ENCODE data around the gene WNT4. TPM values are rescaled to one million over a fixed set of nuclear protein-coding genes. Genes with fewer than 3 reads are reported as not detected.
A peak's percentile ranks its signal among the peaks of the same experiment; 100 is the strongest.
"Not testable (repeated sequence)": the region's sequence is repeated elsewhere in the genome, so short reads cannot be mapped to it uniquely, and the experiment has no call there.

The WNT4 gene
- polyA plus RNA-seq, 1 donor = 5.3 TPM

- DNase-seq (ENCODE audit: low read depth) = no peak
Observed at GRCh38 chr1:22110016-22110415, 32.9 kb downstream of the WNT4 start.

GRCh38 chr1:22108339-22109105 lies 34.4 kb downstream of the WNT4 start:
- DNase-seq (ENCODE audit: low read depth) = no peak

- DNase-seq (ENCODE audit: low read depth) = no peak
Observed at GRCh38 chr1:22107126-22107525, 35.8 kb downstream of the WNT4 start.

- DNase-seq (ENCODE audit: low read depth) = peak; percentile 17
Observed at GRCh38 chr1:22105611-22106207, 37.2 kb downstream of the WNT4 start.

- no peak for DNase-seq (ENCODE audit: low read depth)
Observed at GRCh38 chr1:22104865-22105437, 37.9 kb downstream of the WNT4 start.

GRCh38 chr1:22104094-22104493 lies 38.8 kb downstream of the WNT4 start:
- no peak for DNase-seq (ENCODE audit: low read depth)

- DNase-seq (ENCODE audit: low read depth) = no peak
Observed at GRCh38 chr1:22102746-22103145, 40.2 kb downstream of the WNT4 start.

GRCh38 chr1:22101995-22102394 lies 40.9 kb downstream of the WNT4 start:
- DNase-seq (ENCODE audit: low read depth) = no peak

- no peak for DNase-seq (ENCODE audit: low read depth)
Observed at GRCh38 chr1:22101199-22101598, 41.7 kb downstream of the WNT4 start.

- DNase-seq (ENCODE audit: low read depth) = no peak
Observed at GRCh38 chr1:22100168-22100567, 42.7 kb downstream of the WNT4 start.

- no peak for DNase-seq (ENCODE audit: low read depth)
Observed at GRCh38 chr1:22098752-22099151, 44.1 kb downstream of the WNT4 start.

GRCh38 chr1:22096463-22096862 lies 46.4 kb downstream of the WNT4 start:
- DNase-seq (ENCODE audit: low read depth) = no peak

- DNase-seq (ENCODE audit: low read depth) = no peak
Observed at GRCh38 chr1:22096036-22096435, 46.9 kb downstream of the WNT4 start.

- DNase-seq (ENCODE audit: low read depth) = no peak
Observed at GRCh38 chr1:22093513-22093912, 49.4 kb downstream of the WNT4 start.

GRCh38 chr1:22092026-22092768 lies 50.7 kb downstream of the WNT4 start:
- not testable (repeated sequence) for DNase-seq (ENCODE audit: low read depth)

GRCh38 chr1:22090867-22091266 lies 52.0 kb downstream of the WNT4 start:
- DNase-seq (ENCODE audit: low read depth) = no peak

- no peak for DNase-seq (ENCODE audit: low read depth)
Observed at GRCh38 chr1:22089787-22090186, 53.1 kb downstream of the WNT4 start.

- DNase-seq (ENCODE audit: low read depth) = no peak
Observed at GRCh38 chr1:22089134-22089571, 53.7 kb downstream of the WNT4 start.

GRCh38 chr1:22088331-22088730 lies 54.6 kb downstream of the WNT4 start:
- no peak for DNase-seq (ENCODE audit: low read depth)

- no peak for DNase-seq (ENCODE audit: low read depth)
Observed at GRCh38 chr1:22080191-22080590, 62.7 kb downstream of the WNT4 start.

GRCh38 chr1:22078133-22078532 lies 64.8 kb downstream of the WNT4 start:
- DNase-seq (ENCODE audit: low read depth) = no peak

GRCh38 chr1:22077728-22078127 lies 65.2 kb downstream of the WNT4 start:
- DNase-seq (ENCODE audit: low read depth) = no peak
